Measurements from ENCODE around the gene PTRH1. TPM values are rescaled to one million over a fixed set of nuclear protein-coding genes. Genes with fewer than 3 reads are reported as not detected.

The PTRH1 gene
- total and polyA plus RNA-seq, 9 donors, result 1.0 to 27.7 (median 11.1) TPM

DNA sequence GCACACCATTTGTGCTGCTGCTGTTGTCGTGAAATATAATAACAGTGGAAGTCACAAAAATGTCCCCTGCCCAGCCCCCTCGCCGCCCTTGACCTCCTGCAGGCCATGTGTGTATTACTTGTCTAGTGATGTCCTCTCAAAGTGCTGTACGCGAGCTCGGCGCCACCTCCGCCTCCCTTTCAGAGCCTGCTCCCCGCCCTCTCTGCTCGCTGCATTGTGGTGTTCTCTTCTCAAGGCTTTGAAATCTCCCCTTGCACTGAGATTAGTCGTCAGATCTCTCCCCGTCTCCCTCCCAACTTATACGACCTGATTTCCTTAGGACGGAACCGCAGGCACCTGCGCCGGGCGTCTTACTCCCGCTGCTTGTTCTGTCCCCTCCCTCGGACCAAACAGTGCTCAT lies 23.4 kb downstream of the PTRH1 start:
- no peak overlapping the region for H3K27ac ChIP-seq
- no peaks in the 10 kb centered on the region for H3K36me3 ChIP-seq
- H3K4me3 ChIP-seq, result no peak overlapping the region
- no peaks in the 10 kb centered on the region for H3K9me3 ChIP-seq
- TF ChIP-seq, protein P1, sequence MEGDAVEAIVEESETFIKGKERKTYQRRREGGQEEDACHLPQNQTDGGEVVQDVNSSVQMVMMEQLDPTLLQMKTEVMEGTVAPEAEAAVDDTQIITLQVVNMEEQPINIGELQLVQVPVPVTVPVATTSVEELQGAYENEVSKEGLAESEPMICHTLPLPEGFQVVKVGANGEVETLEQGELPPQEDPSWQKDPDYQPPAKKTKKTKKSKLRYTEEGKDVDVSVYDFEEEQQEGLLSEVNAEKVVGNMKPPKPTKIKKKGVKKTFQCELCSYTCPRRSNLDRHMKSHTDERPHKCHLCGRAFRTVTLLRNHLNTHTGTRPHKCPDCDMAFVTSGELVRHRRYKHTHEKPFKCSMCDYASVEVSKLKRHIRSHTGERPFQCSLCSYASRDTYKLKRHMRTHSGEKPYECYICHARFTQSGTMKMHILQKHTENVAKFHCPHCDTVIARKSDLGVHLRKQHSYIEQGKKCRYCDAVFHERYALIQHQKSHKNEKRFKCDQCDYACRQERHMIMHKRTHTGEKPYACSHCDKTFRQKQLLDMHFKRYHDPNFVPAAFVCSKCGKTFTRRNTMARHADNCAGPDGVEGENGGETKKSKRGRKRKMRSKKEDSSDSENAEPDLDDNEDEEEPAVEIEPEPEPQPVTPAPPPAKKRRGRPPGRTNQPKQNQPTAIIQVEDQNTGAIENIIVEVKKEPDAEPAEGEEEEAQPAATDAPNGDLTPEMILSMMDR (IDR thresholded peaks at IDR 0.05), result no peak
- no peak for TF ChIP-seq EP300 (IDR thresholded peaks at IDR 0.05)
- no peaks in the 10 kb centered on the region for H3K27me3 ChIP-seq
- WGBS, 3 donors, result 79 to 85% (median 85%) methylated on average over 20 of the region's 20 CpGs
- DNase-seq, result no peak
- intact Hi-C loops (cut with DNase I), result no loop called here
- H3K4me1 ChIP-seq (ENCODE audit: insufficient read depth), result peaks cover 1% of the 10 kb centered on the region

GRCh38 chr9:127690735-127691134 lies 24.7 kb downstream of the PTRH1 start:
- Histone ChIP-seq H3K27me3 (no peaks in the 10 kb centered on the region), H3K4me3 (no peak overlapping the region), H3K4me1 (ENCODE audit: insufficient read depth) (peaks cover 1% of the 10 kb centered on the region), H3K9me3 (no peaks in the 10 kb centered on the region), H3K27ac (no peak overlapping the region), H3K36me3 (no peaks in the 10 kb centered on the region)
- intact Hi-C loops (cut with DNase I), result no loop called here
- TF ChIP-seq EP300 (IDR thresholded peaks at IDR 0.05), result no peak
- TF ChIP-seq, protein P1 (IDR thresholded peaks at IDR 0.05), result no peak
- no peak for TF ChIP-seq POLR2A (IDR thresholded peaks at IDR 0.05)
- 93 to 94% (median 94%) methylated on average over 10 of the region's 10 CpGs for WGBS, 3 donors
- no peak for DNase-seq

- TF ChIP-seq POLR2A (IDR thresholded peaks at IDR 0.05) (no peak), EP300 (IDR thresholded peaks at IDR 0.05) (no peak)
- TF ChIP-seq, protein P1 (IDR thresholded peaks at IDR 0.05), result no peak
- Histone ChIP-seq H3K4me3 (no peak overlapping the region), H3K36me3 (no peaks in the 10 kb centered on the region), H3K9me3 (no peaks in the 10 kb centered on the region), H3K4me1 (ENCODE audit: insufficient read depth) (no peaks in the 10 kb centered on the region), H3K27me3 (no peaks in the 10 kb centered on the region), H3K27ac (no peak overlapping the region)
- intact Hi-C loops (cut with DNase I), result no loop called here
- no peak for DNase-seq
- 89 to 93% (median 92%) methylated on average over 13 of the region's 13 CpGs for WGBS, 3 donors
Measured at GRCh38 chr9:127689329-127690000, 26.0 kb downstream of the PTRH1 start.

DNA sequence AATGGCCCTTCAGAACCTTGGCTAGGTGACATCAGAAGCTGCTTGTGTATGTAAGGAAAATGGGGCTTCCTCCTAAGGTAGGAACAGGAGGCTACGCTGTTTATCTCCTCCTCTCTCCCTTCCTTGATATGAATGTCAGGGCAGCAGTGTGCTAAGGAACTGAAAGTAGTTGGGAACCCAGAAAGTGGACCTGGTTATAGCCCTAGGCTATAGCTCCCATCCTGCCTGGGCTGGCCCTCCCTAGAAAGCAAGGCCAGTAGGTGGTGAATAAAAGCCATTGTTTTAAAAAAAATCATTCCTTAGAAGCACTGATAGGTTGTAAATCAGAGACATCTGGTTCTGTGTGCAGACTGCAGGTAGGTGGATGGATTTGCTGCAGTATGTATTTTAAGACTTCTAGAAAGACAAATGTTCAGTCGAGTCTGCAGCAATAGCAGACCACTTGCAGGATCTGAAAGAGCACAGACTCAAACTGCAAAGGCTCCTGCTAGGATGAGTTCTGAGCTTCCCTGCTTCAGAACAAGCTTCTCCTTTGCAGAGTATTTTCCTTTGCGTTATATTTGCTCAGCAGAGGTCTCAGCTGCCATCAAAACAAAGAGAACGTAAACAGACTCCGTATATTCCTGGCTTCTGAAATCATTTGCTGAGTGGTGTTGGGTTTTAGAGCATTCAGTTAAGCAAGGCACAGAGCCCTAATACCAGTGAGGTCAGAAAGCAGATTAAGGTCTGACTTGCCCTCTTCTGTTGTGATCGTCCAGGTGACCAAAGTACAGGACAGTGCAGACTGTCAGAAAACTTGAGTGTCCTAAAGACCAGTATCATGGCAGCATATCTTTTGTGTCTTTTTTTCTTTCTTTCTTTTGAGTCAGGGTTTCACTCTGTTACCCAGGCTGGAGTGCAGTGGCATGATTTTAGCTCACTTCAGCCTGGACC lies 28.7 kb downstream of the PTRH1 start:
- H3K27me3 ChIP-seq, result no peaks in the 10 kb centered on the region
- H3K9me3 ChIP-seq, result no peaks in the 10 kb centered on the region
- no peaks in the 10 kb centered on the region for H3K4me1 ChIP-seq (ENCODE audit: insufficient read depth)
- intact Hi-C loops (cut with DNase I), result no loop called here
- DNase-seq, result no peak
- 75 to 88% (median 79%) methylated on average over 6 of the region's 6 CpGs for WGBS, 3 donors
- TF ChIP-seq POLR2A (IDR thresholded peaks at IDR 0.05) (no peak), EP300 (IDR thresholded peaks at IDR 0.05) (no peak)
- TF ChIP-seq, protein P1 (IDR thresholded peaks at IDR 0.05), result no peak
- no peak overlapping the region for H3K27ac ChIP-seq
- no peak overlapping the region for H3K4me3 ChIP-seq
- H3K36me3 ChIP-seq, result no peaks in the 10 kb centered on the region
